DND-41 (cell line): Measurements from ENCODE around the gene GBE1.

ENCODE experiments used
- ATAC-seq: fragments of 200-7000 bp; cut with Tn5 transposase; 3 replicates; pipeline ENCODE4 v1.9.1; 2021; ENCODE audit warnings: low read depth; ENCODE audit not compliant: insufficient read depth
- DNase-seq: peaks from one replicate; pipeline ENCODE4 v3.0.0-alpha.2; 2020
- H2AFZ ChIP-seq: 2 replicates; pipeline ENCODE4 v1.6.0; 2012; ENCODE audit warnings: low read depth, low read length
- H3K27ac ChIP-seq: 2 replicates; pipeline ENCODE4 v1.5.1; 2012; ENCODE audit warnings: low read length, inconsistent platforms
- H3K27me3 ChIP-seq: fragments of 200-600 bp; sonication (generic); 2 replicates; pipeline ENCODE4 v1.6.0; 2012; ENCODE audit warnings: low read length, mild to moderate bottlenecking, inconsistent platforms; ENCODE audit not compliant: insufficient read depth, poor library complexity
- H3K36me3 ChIP-seq: 2 replicates; pipeline ENCODE4 v1.5.1; 2012; ENCODE audit warnings: low read length, inconsistent platforms; ENCODE audit not compliant: insufficient read depth
- H3K4me1 ChIP-seq: 2 replicates; pipeline ENCODE4 v1.5.1; 2012; ENCODE audit warnings: mild to moderate bottlenecking, low read length; ENCODE audit not compliant: insufficient read depth
- H3K4me2 ChIP-seq: 2 replicates; pipeline ENCODE4 v1.6.0; 2012; ENCODE audit warnings: mild to moderate bottlenecking, moderate library complexity, low read length, inconsistent platforms; ENCODE audit not compliant: insufficient read depth
- H3K4me3 ChIP-seq, 2 experiments: fragments of 200-600 bp in 1 of 2; shearing (Covaris generic) in 1 of 2; 2 replicates each; pipeline ENCODE4 v1.5.1; 2012 to 2016; ENCODE audit warnings: inconsistent platforms in 2 of 2, low read length in 2 of 2, mild to moderate bottlenecking in 2 of 2, low read depth in 1 of 2, moderate library complexity in 1 of 2
- H3K79me2 ChIP-seq: 2 replicates; pipeline ENCODE4 v1.6.0; 2012; ENCODE audit warnings: low read length, inconsistent platforms; ENCODE audit not compliant: insufficient read depth
- H3K9ac ChIP-seq: 2 replicates; pipeline ENCODE4 v1.6.0; 2012; ENCODE audit warnings: low read depth, mild to moderate bottlenecking, inconsistent platforms, low read length, moderate library complexity
- H3K9me3 ChIP-seq: 2 replicates; pipeline ENCODE4 v1.5.1; 2012; ENCODE audit warnings: low read length, moderate library complexity, mild to moderate bottlenecking, inconsistent platforms; ENCODE audit not compliant: insufficient read depth, severe bottlenecking
- H4K20me1 ChIP-seq: 2 replicates; pipeline ENCODE4 v1.6.0; 2012; ENCODE audit warnings: low read length; ENCODE audit not compliant: insufficient read depth
- EZH2 ChIP-seq: IDR thresholded peaks from 3 replicates; pipeline ENCODE4 v1.6.1; 2012; ENCODE audit warnings: borderline replicate concordance, low read depth, mild to moderate bottlenecking, moderate library complexity, low read length, inconsistent platforms; ENCODE audit not compliant: severe bottlenecking
- TF ChIP-seq, protein P1 (sequence below): IDR thresholded peaks from 2 replicates; pipeline ENCODE4 v1.5.1; 2012; ENCODE audit warnings: borderline replicate concordance, low read length, moderate library complexity, mild to moderate bottlenecking; ENCODE audit not compliant: poor library complexity, severe bottlenecking; ENCODE audit errors: extremely low read depth

The GBE1 gene

DNA sequence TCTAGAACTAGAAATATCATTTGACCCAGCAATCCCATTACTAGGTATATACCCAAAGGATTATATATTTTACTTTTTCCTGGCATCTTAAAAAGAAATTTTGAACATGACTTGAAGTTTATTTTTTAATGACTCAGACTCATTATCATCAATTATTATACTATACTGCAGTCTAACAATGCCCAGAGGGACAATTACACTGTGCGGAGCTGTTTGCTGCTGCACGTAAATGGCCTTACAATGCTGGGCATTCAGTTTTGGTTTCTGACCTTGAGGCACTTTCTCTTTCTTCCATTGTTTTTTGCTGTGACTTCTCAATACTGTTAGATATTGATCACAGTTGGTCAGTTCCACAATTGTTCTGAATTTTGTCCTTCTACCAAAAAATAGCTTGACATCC is 128.8 kb downstream of the GBE1 start:
- Histone ChIP-seq H3K4me2 (no peak overlapping the region), H3K79me2 (no peaks in the 10 kb centered on the region), H3K27ac (no peak overlapping the region), H3K27me3 (no peaks in the 10 kb centered on the region), H3K36me3 (peaks cover 60% of the 10 kb centered on the region), H3K9ac (no peak overlapping the region), H2AFZ (no peak overlapping the region), H3K4me1 (no peaks in the 10 kb centered on the region), H3K4me3 (no peak overlapping the region), H3K9me3 (no peaks in the 10 kb centered on the region), H4K20me1 (no peaks in the 10 kb centered on the region)
- DNase-seq, result no peak
- TF ChIP-seq EZH2, result no peak
- TF ChIP-seq, protein P1, sequence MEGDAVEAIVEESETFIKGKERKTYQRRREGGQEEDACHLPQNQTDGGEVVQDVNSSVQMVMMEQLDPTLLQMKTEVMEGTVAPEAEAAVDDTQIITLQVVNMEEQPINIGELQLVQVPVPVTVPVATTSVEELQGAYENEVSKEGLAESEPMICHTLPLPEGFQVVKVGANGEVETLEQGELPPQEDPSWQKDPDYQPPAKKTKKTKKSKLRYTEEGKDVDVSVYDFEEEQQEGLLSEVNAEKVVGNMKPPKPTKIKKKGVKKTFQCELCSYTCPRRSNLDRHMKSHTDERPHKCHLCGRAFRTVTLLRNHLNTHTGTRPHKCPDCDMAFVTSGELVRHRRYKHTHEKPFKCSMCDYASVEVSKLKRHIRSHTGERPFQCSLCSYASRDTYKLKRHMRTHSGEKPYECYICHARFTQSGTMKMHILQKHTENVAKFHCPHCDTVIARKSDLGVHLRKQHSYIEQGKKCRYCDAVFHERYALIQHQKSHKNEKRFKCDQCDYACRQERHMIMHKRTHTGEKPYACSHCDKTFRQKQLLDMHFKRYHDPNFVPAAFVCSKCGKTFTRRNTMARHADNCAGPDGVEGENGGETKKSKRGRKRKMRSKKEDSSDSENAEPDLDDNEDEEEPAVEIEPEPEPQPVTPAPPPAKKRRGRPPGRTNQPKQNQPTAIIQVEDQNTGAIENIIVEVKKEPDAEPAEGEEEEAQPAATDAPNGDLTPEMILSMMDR, result no peak
- no peak for ATAC-seq

DNA sequence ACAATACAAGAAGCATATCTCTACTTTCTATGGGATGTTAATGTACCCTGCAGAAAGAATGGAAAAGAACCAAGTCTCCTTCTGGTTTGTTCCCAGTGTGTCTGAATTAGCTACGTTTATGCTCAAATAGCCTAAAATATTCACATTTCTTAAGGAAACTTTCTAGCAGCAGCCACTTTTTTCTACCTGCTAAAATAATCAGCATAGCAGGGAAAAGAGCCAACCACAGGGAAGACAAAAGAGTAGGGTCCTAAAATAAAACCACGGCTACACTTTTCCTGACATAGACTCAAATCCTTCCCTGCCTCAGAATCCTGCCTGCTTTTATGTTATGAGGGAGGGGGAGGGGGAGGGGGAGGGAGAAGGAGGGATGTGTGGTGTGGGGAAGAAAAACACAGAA is 136.7 kb downstream of the GBE1 start:
- DNase-seq (no peak), ATAC-seq (no peak)
- Histone ChIP-seq H3K36me3 (peaks cover 38% of the 10 kb centered on the region), H3K4me3 (no peak overlapping the region), H3K27me3 (no peaks in the 10 kb centered on the region), H3K9ac (no peak overlapping the region), H4K20me1 (no peaks in the 10 kb centered on the region), H2AFZ (no peak overlapping the region), H3K27ac (no peak overlapping the region), H3K4me2 (no peak overlapping the region), H3K4me1 (no peaks in the 10 kb centered on the region), H3K79me2 (no peaks in the 10 kb centered on the region), H3K9me3 (no peaks in the 10 kb centered on the region)
- TF ChIP-seq, protein P1, result no peak
- TF ChIP-seq EZH2, result no peak

DNA sequence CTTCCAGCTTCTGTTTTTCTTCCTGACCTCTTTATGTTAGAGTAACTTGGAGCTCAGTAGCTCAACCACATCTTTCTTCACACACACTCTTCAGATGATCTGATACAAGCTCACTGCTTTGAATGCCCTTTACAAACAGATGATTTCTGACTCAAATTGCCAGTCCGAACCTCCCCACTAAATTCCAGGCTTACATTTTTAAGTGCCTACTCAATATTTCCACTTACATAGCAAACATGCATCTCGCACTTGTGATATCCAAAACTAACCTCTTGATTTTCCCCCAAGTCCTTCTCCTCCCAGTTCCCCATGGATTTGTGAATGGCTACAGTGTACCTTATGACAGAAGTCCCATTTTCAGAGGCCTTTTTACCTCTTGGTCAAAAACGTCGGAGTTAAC is 139.1 kb downstream of the GBE1 start:
- H3K4me1 ChIP-seq, result no peaks in the 10 kb centered on the region
- TF ChIP-seq, protein P1, result no peak
- TF ChIP-seq EZH2, result no peak
- H3K4me3 ChIP-seq, result no peak overlapping the region
- H3K9me3 ChIP-seq, result no peaks in the 10 kb centered on the region
- no peak for ATAC-seq
- DNase-seq, result no peak
- no peak overlapping the region for H2AFZ ChIP-seq
- H4K20me1 ChIP-seq, result no peaks in the 10 kb centered on the region
- H3K4me2 ChIP-seq, result no peak overlapping the region
- H3K79me2 ChIP-seq, result no peaks in the 10 kb centered on the region
- no peak overlapping the region for H3K27ac ChIP-seq
- peaks cover 47% of the 10 kb centered on the region for H3K36me3 ChIP-seq
- no peaks in the 10 kb centered on the region for H3K27me3 ChIP-seq
- H3K9ac ChIP-seq, result no peak overlapping the region

DNA sequence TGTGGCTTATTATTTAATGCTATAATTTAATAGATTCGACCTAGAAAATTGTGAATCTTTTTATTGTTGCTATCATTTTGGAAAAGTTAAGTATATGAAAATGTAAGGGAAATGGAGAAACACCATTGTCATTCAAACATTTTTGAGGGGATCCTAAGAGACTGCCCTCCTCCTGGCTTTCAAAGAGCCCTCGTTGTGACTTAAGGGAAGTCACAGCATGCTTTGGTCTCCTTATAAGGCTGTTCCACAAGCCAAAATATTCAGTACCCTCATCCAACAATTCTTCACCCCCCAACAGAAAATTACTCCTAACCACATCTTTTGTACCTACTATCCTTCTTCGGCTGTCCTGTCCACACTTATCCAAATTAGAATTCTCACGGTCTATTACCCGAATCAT is 140.2 kb downstream of the GBE1 start:
- Histone ChIP-seq H4K20me1 (no peaks in the 10 kb centered on the region), H3K36me3 (peaks cover 54% of the 10 kb centered on the region), H3K4me2 (no peak overlapping the region), H3K79me2 (no peaks in the 10 kb centered on the region), H3K27me3 (no peaks in the 10 kb centered on the region), H3K4me1 (no peaks in the 10 kb centered on the region), H3K9ac (no peak overlapping the region), H3K9me3 (no peaks in the 10 kb centered on the region), H3K27ac (no peak overlapping the region), H3K4me3 (no peak overlapping the region), H2AFZ (no peak overlapping the region)
- ATAC-seq (no peak), DNase-seq (no peak)
- TF ChIP-seq EZH2, result no peak
- TF ChIP-seq, protein P1, result no peak
